K562 (cell line): ENCODE data around the gene ERP44. TPM values are rescaled to one million over a fixed set of nuclear protein-coding genes. Genes with fewer than 3 reads are reported as not detected.
A peak's percentile ranks its signal among the peaks of the same experiment; 100 is the strongest.

ENCODE experiments used
- ATAC-seq: fragments of 200-7000 bp; cut with Tn5 transposase; 3 replicates; pipeline ENCODE4 v1.9.1; 2020; ENCODE audit warnings: moderate library complexity
- BruUV-seq: library from RNA; stranded (reverse); fragments of 400-500 nt; replicated peaks from 2 replicates; lab custom pipeline; 2021; lab: Mats Ljungman, UMichigan
- CTCF ChIA-PET: fragments of 300-600 bp; formaldehyde crosslinking; extraction: SDS; loops from one replicate; lab custom pipeline; 2021; ENCODE audit warnings: low intra/inter-chr PET ratio; lab: Yijun Ruan, JAX
- POLR2A ChIA-PET: fragments of 300-600, 350-650 bp; sonication (Branson Sonifier 250); formaldehyde crosslinking; extraction: SDS; loops from one replicate; lab custom pipeline; 2021; ENCODE audit warnings: antibody characterized with exemption, inconsistent platforms; lab: Yijun Ruan, JAX
- DNase-seq, 4 experiments: peaks; one replicate each; pipeline versions ENCODE4 v3.0.0 to v3.0.0-alpha.2; 2011 to 2018; ENCODE audit warnings: low spot score in 3 of 4, mixed read lengths in 3 of 4; ENCODE audit errors: extremely low read depth in 1 of 4
- FAIRE-seq: peaks from 2 replicates; lab custom pipeline; 2011; peaks lifted over from hg19 to GRCh38; lab: Jason Lieb, UNC
- H2AFZ ChIP-seq: 2 replicates; pipeline ENCODE4 v1.6.0; 2011; ENCODE audit warnings: low read depth, low read length, control low read depth, inconsistent platforms
- H3K27ac ChIP-seq: fragments of 200-600 bp; 3 replicates; pipeline ENCODE4 v1.8.0; 2011; ENCODE audit warnings: low read depth, mild to moderate bottlenecking, control low read depth, inconsistent platforms, low read length, moderate library complexity, mixed read lengths; ENCODE audit errors: extremely low read depth
- H3K27me3 ChIP-seq, 2 experiments: fragments of 300-600 bp in 1 of 2; 2 replicates in 1 of 2; 3 replicates in 1 of 2; pipeline versions ENCODE4 v1.6.0 to v1.8.0; 2011; ENCODE audit warnings: inconsistent platforms in 2 of 2, low read length in 2 of 2, mild to moderate bottlenecking in 1 of 2, mixed read lengths in 1 of 2, moderate library complexity in 1 of 2; ENCODE audit not compliant: control insufficient read depth in 2 of 2, insufficient read depth in 2 of 2
- H3K36me3 ChIP-seq: fragments of 300-600 bp; 3 replicates; pipeline ENCODE4 v1.8.0; 2011; ENCODE audit warnings: mild to moderate bottlenecking, low read length, inconsistent platforms; ENCODE audit not compliant: control insufficient read depth, insufficient read depth
- H3K4me1 ChIP-seq, 2 experiments: fragments of 200-600 bp in 1 of 2; replicated peaks in 1 of 2; 2 replicates in 1 of 2; 3 replicates in 1 of 2; pipeline versions ENCODE4 v1.5.1 to v1.8.0; 2011; ENCODE audit warnings: inconsistent platforms in 2 of 2, low read length in 2 of 2, mild to moderate bottlenecking in 1 of 2, mixed read lengths in 1 of 2, moderate library complexity in 1 of 2; ENCODE audit not compliant: control insufficient read depth in 2 of 2, insufficient read depth in 2 of 2
- H3K4me2 ChIP-seq: 2 replicates; pipeline ENCODE4 v1.6.1; 2011; ENCODE audit warnings: low read length, control low read depth, inconsistent platforms, mixed read lengths; ENCODE audit not compliant: insufficient read depth
- H3K4me3 ChIP-seq: fragments of 200-600 bp; sonication (generic), shearing (Covaris generic); 2 replicates; pipeline ENCODE4 v1.5.1; 2016; ENCODE audit warnings: control low read depth, inconsistent platforms
- H3K79me2 ChIP-seq: fragments of 200-600 bp; 3 replicates; pipeline ENCODE4 v1.8.0; 2011; ENCODE audit warnings: low read length, inconsistent platforms; ENCODE audit not compliant: control insufficient read depth, insufficient read depth
- H3K9ac ChIP-seq, 2 experiments: 2 replicates each; pipeline versions ENCODE4 v1.6.0 to v1.6.1; 2011; ENCODE audit warnings: low read depth in 2 of 2, low read length in 2 of 2, control low read depth in 1 of 2, inconsistent platforms in 1 of 2, mild to moderate bottlenecking in 1 of 2, mixed read lengths in 1 of 2; ENCODE audit not compliant: insufficient read depth in 1 of 2
- H3K9me1 ChIP-seq: one replicate; pipeline ENCODE4 v1.6.0; 2011; ENCODE audit warnings: inconsistent platforms, mild to moderate bottlenecking, low read length, moderate library complexity; ENCODE audit not compliant: control insufficient read depth, insufficient read depth
- H3K9me3 ChIP-seq: replicated peaks from 2 replicates; pipeline ENCODE4 v1.5.1; 2011; ENCODE audit warnings: low read depth, low read length, inconsistent platforms; ENCODE audit not compliant: control insufficient read depth, insufficient read depth
- H4K20me1 ChIP-seq: replicated peaks from 2 replicates; pipeline ENCODE4 v1.6.1; 2011; ENCODE audit warnings: low read length, inconsistent platforms, mixed read lengths; ENCODE audit not compliant: control insufficient read depth, insufficient read depth
- C11orf30 ChIP-seq: fragments of 450-650 bp; IDR thresholded peaks from 2 replicates; pipeline ENCODE4 v1.6.1; 2016; ENCODE audit warnings: low read depth, mild to moderate bottlenecking
- FOXP1 ChIP-seq: sonication (generic); formaldehyde crosslinking; IDR thresholded peaks from 2 replicates; pipeline ENCODE4 v1.8.0; 2022; ENCODE audit warnings: mild to moderate bottlenecking, missing genetic modification reagents
- FOXP4 ChIP-seq: sonication (generic); formaldehyde crosslinking; IDR thresholded peaks from 2 replicates; pipeline ENCODE4 v1.8.0; 2022; ENCODE audit warnings: mild to moderate bottlenecking, missing genetic modification reagents, borderline replicate concordance
- MAFF ChIP-seq: IDR thresholded peaks from 2 replicates; pipeline ENCODE4 v1.6.1; 2012; ENCODE audit warnings: low read length, improper control_type of control experiment
- MTF1 ChIP-seq: fragments of 250-450 bp; sonication (Bioruptor Pico); IDR thresholded peaks from 2 replicates; pipeline ENCODE4 v1.9.0; 2021; ENCODE audit warnings: moderate library complexity, mild to moderate bottlenecking, inconsistent platforms, borderline replicate concordance
- RBM14 ChIP-seq: fragments of 200-400 bp; formaldehyde crosslinking; IDR thresholded peaks from 2 replicates; pipeline ENCODE4 v1.6.1; 2018; ENCODE audit warnings: low read depth, mild to moderate bottlenecking, low read length, moderate library complexity, borderline replicate concordance; ENCODE audit not compliant: insufficient read depth
- SPI1 ChIP-seq: IDR thresholded peaks from 2 replicates; pipeline ENCODE4 v1.6.1; 2011; ENCODE audit warnings: low read depth, low read length, control low read depth, borderline replicate concordance
- TRIM25 ChIP-seq: fragments of 450-650 bp; IDR thresholded peaks from 2 replicates; pipeline ENCODE4 v1.7.0; 2016; ENCODE audit warnings: borderline replicate concordance
- ZBTB34 ChIP-seq: fragments of 250-450 bp; sonication (Bioruptor Pico); IDR thresholded peaks from 2 replicates; pipeline ENCODE4 v1.8.0; 2021; ENCODE audit warnings: mild to moderate bottlenecking, moderate library complexity
- ZNF140 ChIP-seq: fragments of 250-450 bp; sonication (Bioruptor Pico); IDR thresholded peaks from 2 replicates; pipeline ENCODE4 v1.8.0; 2021; ENCODE audit warnings: moderate library complexity, mild to moderate bottlenecking, inconsistent platforms
- ZNF384 ChIP-seq: IDR thresholded peaks from 2 replicates; pipeline ENCODE4 v1.6.1; 2012; ENCODE audit warnings: low read depth, low read length, improper control_type of control experiment
- ZNF395 ChIP-seq: fragments of 200-800 bp; sonication (Bioruptor generic); IDR thresholded peaks from 2 replicates; pipeline ENCODE4 v1.6.1; 2017; ENCODE audit warnings: missing genetic modification characterization, missing compliant biosample characterization
- ZNF512 ChIP-seq: IDR thresholded peaks from 2 replicates; pipeline ENCODE4 v1.6.1; 2016; ENCODE audit warnings: missing genetic modification characterization, missing compliant biosample characterization
- WGBS: fragments of 100-300 bp; shearing (Covaris generic); methylation state at CpG from one replicate; pipeline ENCODE4 v1.1.6; 2016; ENCODE audit warnings: low coverage, mixed read lengths; ENCODE audit not compliant: insufficient coverage; ENCODE audit errors: missing lambda C conversion rate; 5-methylcytosine and 5-hydroxymethylcytosine counted together
- in situ Hi-C: fragments of 300-500 bp; cut with MboI; formaldehyde crosslinking; loops from 4 replicates; pipeline ENCODE4 v1.15.0; 2018; ENCODE audit warnings: inconsistent platforms, mixed read lengths
- intact Hi-C: fragments of 100-400 bp; cut with micrococcal nuclease; formaldehyde crosslinking; loops from 2 replicates; pipeline ENCODE4 v1.14.2; 2022
- polyA plus RNA-seq, 8 experiments: library from polyadenylated mRNA; depleted of rRNA in 4 of 8; stranded (reverse) in 5 of 8; unstranded in 3 of 8; fragments of >200 nt; fragmentation: Nextera tagmentation in 2 of 8; fragmentation: Illumina TruSeq in 1 of 8; extraction: Ambion mirVana in 2 of 8; extraction: Trizol in 1 of 8; gene quantifications; 2 replicates each; pipeline versions ENCODE4 v1.2.1 to v1.2.3, GENCODE V29; 2011 to 2014; ENCODE audit warnings: inconsistent platforms in 1 of 8, missing spikeins in 1 of 8
- total RNA-seq, 7 experiments: library from RNA; depleted of rRNA in 6 of 7; stranded (reverse); fragments of >200 nt in 6 of 7; fragmentation: Illumina TruSeq in 2 of 7; extraction: Trizol in 2 of 7; gene quantifications; 2 replicates each; pipeline versions ENCODE4 v1.2.1 to v1.2.3, GENCODE V29; 2011 to 2021; ENCODE audit warnings: low replicate concordance in 1 of 7

ERP44 gene
- total and polyA plus RNA-seq, 9 of the 15 experiments (the other 6 are each of a cell fraction or from before 2014, with no cell fraction given), result 9.2 to 23.4 (median 13.6) TPM

- H3K4me1 ChIP-seq, result peaks cover 27 to 51% of the 10 kb centered on the region in 2 experiments; a peak in 4 of 5 replicates
- POLR2A ChIA-PET, result interaction anchor here (0.6 kb wide), 2 partner anchors 1005 to 1247 kb away, joined by 3 read pairs; no protein-coding TSS in a partner anchor
- no peak overlapping the region for H3K4me3 ChIP-seq
- no peak overlapping the region; a peak in 1 of 4 replicates for H3K9ac ChIP-seq
- H3K9me3 ChIP-seq, result no peaks in the 10 kb centered on the region
- BruUV-seq, result no TSS peak
- intact Hi-C loops, result loop anchor here (5.0 kb wide), 1 partner anchor 46 kb away; no protein-coding TSS in a partner anchor
- peaks cover 78% of the 10 kb centered on the region for H3K79me2 ChIP-seq
- H4K20me1 ChIP-seq, result no peaks in the 10 kb centered on the region
- no peaks in the 10 kb centered on the region for H3K27me3 ChIP-seq
- in situ Hi-C loops, result no loop called here
- DNase-seq (no peak), FAIRE-seq (no peak), ATAC-seq (no peak)
- H3K9me1 ChIP-seq, result no peaks in the 10 kb centered on the region
- 32% methylated on average over 2 of the region's 2 CpGs for WGBS
- H3K36me3 ChIP-seq, result 0 out of 3 replicates have a peak, but pooled peaks cover 2% of the 10 kb centered on the region
- H2AFZ ChIP-seq, result no peak overlapping the region
- no peak overlapping the region for H3K27ac ChIP-seq
- CTCF ChIA-PET, result no interaction called here
- H3K4me2 ChIP-seq, result no peak overlapping the region
- peak; percentile 47; the same call in 1 of the 2 replicates for TF ChIP-seq MAFF
- TF ChIP-seq MTF1 (CRISPR knock-in tag), result no peak
- no peak for TF ChIP-seq ZNF512 (tag)
- TF ChIP-seq RBM14, result no peak
- TF ChIP-seq C11orf30, result peak; percentile 73
- no peak for TF ChIP-seq TRIM25
- TF ChIP-seq FOXP1 (CRISPR knock-in tag), result no peak
- TF ChIP-seq FOXP4 (CRISPR knock-in tag), result no peak
- no peak for TF ChIP-seq ZNF140 (CRISPR knock-in tag)
- TF ChIP-seq ZNF384, result no peak
- no peak for TF ChIP-seq ZNF395 (CRISPR knock-in tag)
- TF ChIP-seq ZBTB34 (CRISPR knock-in tag), result no peak
- no peak for TF ChIP-seq SPI1
Observed at GRCh38 chr9:100072805-100073204, 26.0 kb downstream of the ERP44 start.
